Measurements from ENCODE around the gene SUGCT.
A peak's percentile ranks its signal among the peaks of the same experiment; 100 is the strongest.

Gene SUGCT

DNA sequence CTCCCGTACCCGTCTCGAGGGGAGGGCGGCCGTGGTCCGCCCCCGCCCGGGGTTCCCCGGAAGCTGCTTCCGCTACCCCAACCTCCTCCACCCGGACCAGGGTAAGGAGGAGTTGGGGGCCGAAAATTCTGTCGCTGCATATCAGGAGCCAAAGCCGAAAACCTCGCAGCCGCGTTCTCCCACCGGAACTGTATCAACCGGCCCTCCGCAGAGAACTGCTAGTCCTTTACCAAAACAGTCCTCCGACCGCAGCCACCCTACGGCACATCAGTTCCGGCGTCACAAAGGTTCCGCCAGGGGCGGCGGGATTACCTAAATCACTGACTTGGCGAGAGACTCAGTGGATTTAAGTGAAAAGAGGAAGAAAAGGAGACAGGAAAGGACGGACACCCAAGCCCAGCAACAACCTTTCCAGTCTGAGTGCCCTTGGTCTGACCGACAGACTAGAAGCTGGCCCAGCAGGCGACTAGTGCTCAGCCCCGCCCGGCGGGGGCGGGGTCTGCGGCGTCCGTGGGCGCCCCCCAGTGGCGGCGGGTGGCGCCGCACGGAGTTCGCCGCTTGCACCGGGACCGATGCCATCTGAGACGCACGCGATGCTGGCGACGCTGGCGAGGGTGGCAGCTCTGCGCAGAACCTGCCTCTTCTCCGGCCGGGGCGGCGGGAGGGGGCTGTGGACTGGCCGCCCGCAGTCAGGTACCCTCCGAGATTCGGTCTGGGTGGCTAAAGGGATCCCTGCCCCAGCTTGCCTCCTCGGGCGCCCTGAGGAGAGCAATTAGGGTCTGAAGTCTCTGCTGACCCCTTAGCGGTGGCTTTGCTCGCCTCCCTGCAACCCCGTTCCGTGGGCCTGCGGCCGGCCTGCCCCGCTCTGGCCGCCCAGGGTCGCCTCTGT, at the start of gene SUGCT, which contains the start of gene MPLKIP:
TSS of gene SUGCT (plus strand) at position 578 of the 889 bp plus-strand sequence.
TSS of gene MPLKIP (minus strand) at position 195 of the 889 bp plus-strand sequence. CDS start at position 140, 55 bp downstream.
- peak within 1 kb of the TSS; percentile 98 for H3K4me3 ChIP-seq (ENCODE audit: low read depth, low read length)
- DNase-seq (ENCODE audit: low read depth), result peak; percentile 82
- TF ChIP-seq, protein P1, sequence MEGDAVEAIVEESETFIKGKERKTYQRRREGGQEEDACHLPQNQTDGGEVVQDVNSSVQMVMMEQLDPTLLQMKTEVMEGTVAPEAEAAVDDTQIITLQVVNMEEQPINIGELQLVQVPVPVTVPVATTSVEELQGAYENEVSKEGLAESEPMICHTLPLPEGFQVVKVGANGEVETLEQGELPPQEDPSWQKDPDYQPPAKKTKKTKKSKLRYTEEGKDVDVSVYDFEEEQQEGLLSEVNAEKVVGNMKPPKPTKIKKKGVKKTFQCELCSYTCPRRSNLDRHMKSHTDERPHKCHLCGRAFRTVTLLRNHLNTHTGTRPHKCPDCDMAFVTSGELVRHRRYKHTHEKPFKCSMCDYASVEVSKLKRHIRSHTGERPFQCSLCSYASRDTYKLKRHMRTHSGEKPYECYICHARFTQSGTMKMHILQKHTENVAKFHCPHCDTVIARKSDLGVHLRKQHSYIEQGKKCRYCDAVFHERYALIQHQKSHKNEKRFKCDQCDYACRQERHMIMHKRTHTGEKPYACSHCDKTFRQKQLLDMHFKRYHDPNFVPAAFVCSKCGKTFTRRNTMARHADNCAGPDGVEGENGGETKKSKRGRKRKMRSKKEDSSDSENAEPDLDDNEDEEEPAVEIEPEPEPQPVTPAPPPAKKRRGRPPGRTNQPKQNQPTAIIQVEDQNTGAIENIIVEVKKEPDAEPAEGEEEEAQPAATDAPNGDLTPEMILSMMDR (IDR thresholded peaks at IDR 0.05; ENCODE audit: low read depth, low read length, missing control alignments), result peak; percentile 97
- in situ Hi-C loops (cut with HindIII; ENCODE audit: low sequenced_read_pairs), result no loop called here

DNA sequence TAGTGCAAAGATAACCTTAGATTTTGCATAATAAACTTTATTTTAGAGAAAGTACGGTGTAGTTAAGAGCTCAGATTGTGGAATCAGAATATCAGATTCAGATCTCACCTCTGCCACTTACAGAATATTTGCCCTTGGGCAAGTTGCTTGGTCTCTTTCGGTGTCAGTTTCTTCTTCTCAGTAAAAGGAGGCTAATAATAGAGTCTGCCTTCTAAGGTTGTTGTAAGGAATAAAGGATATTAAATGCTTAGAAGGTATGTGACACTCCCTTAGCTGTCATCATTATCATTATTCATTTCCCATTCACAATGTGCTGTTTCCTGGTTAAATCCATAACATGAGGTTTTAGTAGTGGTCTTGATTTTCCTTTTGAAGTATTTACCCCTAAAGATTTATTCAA, 42.6 kb upstream of the SUGCT start:
- TF ChIP-seq, protein P1 (IDR thresholded peaks at IDR 0.05; ENCODE audit: low read depth, low read length, missing control alignments), result no peak
- in situ Hi-C loops (cut with HindIII; ENCODE audit: low sequenced_read_pairs), result no loop called here
- no peak for DNase-seq (ENCODE audit: low read depth)
- no peak overlapping the region for H3K4me3 ChIP-seq (ENCODE audit: low read depth, low read length)

DNA sequence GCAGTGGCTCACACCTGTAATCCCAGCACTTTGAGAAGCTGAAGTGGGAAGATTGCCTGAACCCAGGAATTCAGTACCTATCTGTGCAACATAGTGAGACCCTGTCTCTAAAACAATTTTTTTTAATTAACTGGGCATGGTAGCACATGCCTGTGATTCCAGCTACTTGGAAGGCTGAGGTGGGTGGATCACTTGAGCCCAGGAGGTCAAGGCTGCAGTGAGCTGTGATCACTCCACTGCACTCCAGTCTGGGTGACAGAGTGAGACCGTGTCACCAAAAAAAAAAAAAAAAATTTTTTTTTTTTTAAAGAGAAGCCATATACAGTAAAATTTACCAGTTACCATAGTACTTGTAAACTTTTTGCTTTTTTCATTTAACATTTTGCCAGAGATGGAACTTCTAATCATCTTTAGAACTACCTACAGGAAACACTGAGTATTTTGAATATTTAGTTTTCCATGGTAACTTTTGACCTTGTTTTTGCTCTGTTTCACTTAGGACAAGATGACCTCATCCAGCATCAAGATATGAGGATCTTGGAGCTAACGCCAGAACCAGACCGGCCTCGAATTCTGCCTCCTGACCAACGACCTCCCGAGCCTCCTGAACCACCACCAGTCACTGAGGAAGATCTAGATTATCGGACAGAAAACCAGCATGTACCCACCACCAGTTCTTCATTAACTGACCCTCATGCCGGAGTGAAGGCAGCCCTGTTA, 41.0 kb upstream of the SUGCT start:
- no peak overlapping the region for H3K4me3 ChIP-seq (ENCODE audit: low read depth, low read length)
- TF ChIP-seq, protein P1 (IDR thresholded peaks at IDR 0.05; ENCODE audit: low read depth, low read length, missing control alignments), result no peak
- in situ Hi-C loops (cut with HindIII; ENCODE audit: low sequenced_read_pairs), result no loop called here
- DNase-seq (ENCODE audit: low read depth), result no peak

DNA sequence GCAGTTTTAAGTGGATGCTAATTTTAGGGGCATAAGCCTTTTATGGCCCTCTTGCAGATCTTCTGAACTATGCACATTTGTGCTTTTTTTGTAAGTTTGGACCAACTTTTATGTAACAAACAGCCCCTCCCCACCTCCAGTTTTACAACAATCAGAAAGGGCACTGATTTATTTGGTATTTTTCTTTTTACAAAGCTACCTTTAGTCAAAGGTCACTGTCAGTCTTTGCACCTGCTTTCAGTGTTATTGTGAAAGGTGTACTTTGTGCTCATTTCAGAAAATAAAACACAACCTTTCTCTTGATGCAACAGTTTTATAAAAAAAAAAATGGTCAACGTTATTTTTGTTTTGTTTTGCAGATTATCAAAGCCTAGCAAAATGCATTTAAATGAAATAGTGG, 39.6 kb upstream of the SUGCT start:
- DNase-seq (ENCODE audit: low read depth), result no peak
- in situ Hi-C loops (cut with HindIII; ENCODE audit: low sequenced_read_pairs), result no loop called here
- TF ChIP-seq, protein P1 (IDR thresholded peaks at IDR 0.05; ENCODE audit: low read depth, low read length, missing control alignments), result no peak
- H3K4me3 ChIP-seq (ENCODE audit: low read depth, low read length), result no peak overlapping the region

DNA sequence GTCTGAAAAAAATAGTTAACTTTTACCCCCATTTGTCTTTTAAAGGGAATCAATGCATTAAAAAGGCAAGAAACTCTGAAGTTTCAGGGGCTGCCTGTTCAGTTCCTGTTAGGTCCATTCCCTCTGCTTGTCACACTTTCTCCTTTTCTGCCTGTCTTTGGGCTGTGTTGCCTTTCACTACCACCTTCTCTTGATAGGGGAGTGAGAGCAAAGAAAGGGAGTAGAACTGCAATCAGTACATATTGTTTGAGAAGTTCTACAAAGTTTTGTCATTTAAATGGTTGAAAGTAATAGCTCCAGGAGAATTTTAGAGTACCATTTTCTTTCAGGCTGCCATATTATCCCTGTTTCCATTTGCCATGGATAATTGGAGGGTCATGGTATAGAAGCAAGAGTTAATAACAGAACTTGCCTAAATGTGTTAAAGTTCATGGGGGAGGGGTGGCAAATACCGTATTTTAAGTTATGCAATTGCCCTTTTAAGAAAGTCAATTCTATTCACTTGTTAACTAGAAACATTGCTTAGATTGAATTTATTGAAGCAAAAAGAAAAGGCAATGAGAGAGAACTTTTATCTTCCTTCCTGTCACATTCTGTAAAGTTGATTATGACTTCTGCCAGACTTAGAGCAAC, 39.0 kb upstream of the SUGCT start:
- TF ChIP-seq, protein P1 (IDR thresholded peaks at IDR 0.05; ENCODE audit: low read depth, low read length, missing control alignments), result no peak
- in situ Hi-C loops (cut with HindIII; ENCODE audit: low sequenced_read_pairs), result no loop called here
- H3K4me3 ChIP-seq (ENCODE audit: low read depth, low read length), result no peak overlapping the region
- DNase-seq (ENCODE audit: low read depth), result no peak

DNA sequence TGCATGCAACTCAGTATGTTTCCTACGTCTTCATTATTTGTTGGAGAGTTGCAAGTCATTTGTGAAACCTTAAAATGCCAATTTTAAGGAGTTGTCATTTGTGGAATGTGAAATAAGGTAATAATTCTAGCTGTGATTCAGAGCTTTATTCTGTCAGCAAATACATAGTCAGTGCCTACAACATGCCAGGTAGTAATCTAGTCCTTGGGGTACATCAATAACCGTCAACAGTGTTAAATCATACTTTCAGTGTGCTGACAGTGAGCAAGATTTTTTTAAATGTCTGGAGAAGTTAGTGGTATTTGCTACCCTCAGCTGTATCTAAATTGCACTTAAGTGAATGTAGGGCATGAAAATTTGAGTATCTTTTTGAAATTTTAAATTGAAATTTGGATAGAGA, 37.1 kb upstream of the SUGCT start:
- no peak for DNase-seq (ENCODE audit: low read depth)
- in situ Hi-C loops (cut with HindIII; ENCODE audit: low sequenced_read_pairs), result no loop called here
- TF ChIP-seq, protein P1 (IDR thresholded peaks at IDR 0.05; ENCODE audit: low read depth, low read length, missing control alignments), result no peak
- no peak overlapping the region for H3K4me3 ChIP-seq (ENCODE audit: low read depth, low read length)

All from astrocyte of the cerebellum (primary cell).